ENCODE data around the gene SERGEF.

GRCh38 chr11:17763244-17763643 lies 249.6 kb downstream of the SERGEF start:
- TF ChIP-seq, protein P1, sequence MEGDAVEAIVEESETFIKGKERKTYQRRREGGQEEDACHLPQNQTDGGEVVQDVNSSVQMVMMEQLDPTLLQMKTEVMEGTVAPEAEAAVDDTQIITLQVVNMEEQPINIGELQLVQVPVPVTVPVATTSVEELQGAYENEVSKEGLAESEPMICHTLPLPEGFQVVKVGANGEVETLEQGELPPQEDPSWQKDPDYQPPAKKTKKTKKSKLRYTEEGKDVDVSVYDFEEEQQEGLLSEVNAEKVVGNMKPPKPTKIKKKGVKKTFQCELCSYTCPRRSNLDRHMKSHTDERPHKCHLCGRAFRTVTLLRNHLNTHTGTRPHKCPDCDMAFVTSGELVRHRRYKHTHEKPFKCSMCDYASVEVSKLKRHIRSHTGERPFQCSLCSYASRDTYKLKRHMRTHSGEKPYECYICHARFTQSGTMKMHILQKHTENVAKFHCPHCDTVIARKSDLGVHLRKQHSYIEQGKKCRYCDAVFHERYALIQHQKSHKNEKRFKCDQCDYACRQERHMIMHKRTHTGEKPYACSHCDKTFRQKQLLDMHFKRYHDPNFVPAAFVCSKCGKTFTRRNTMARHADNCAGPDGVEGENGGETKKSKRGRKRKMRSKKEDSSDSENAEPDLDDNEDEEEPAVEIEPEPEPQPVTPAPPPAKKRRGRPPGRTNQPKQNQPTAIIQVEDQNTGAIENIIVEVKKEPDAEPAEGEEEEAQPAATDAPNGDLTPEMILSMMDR (IDR thresholded peaks at IDR 0.05; ENCODE audit: low read length): no peak
- no peak for TF ChIP-seq EZH2 (optimal IDR thresholded peaks at IDR 0.05; ENCODE audit: low read depth, low read length)
- no peak for TF ChIP-seq EZH2phosphoT487 (IDR thresholded peaks at IDR 0.05; ENCODE audit: low read length)
